ENCODE data around the gene HPSE2. TPM values are rescaled to one million over a fixed set of nuclear protein-coding genes. Genes with fewer than 3 reads are reported as not detected.
A peak's percentile ranks its signal among the peaks of the same experiment; 100 is the strongest.

The HPSE2 gene
- total and polyA plus RNA-seq, 2 of the 8 experiments (the other 6 are each of a cell fraction or from before 2014, with no cell fraction given) = 0.41 to 0.58 TPM

- TF ChIP-seq RAD21 (IDR thresholded peaks at IDR 0.05 in 1 of 2, conservative IDR thresholded peaks at IDR 0.05 in 1 of 2; ENCODE audit: low read depth in 2 of 2, low read length in 2 of 2) = no peak
- peak; percentile 24 for TF ChIP-seq SAP30 (IDR thresholded peaks at IDR 0.05; ENCODE audit: insufficient read depth, insufficient replicate concordance, low read length)
Observed at GRCh38 chr10:99236627-99237309, 1.1 kb upstream of the HPSE2 start (continued).

Data from H1 (cell line).